OCI-LY7 (cell line): ENCODE data around the gene DDX27. TPM values are rescaled to one million over a fixed set of nuclear protein-coding genes. Genes with fewer than 3 reads are reported as not detected.

Experiments used
- BruUV-seq: library from RNA; stranded (reverse); fragments of 400-500 nt; replicated peaks from 2 replicates; lab custom pipeline; 2021; lab: Mats Ljungman, UMichigan
- CTCF ChIA-PET: fragments of 300-600 bp; sonication (Branson Sonifier 250); formaldehyde crosslinking; loops from one replicate; lab custom pipeline; 2022; ENCODE audit warnings: antibody characterized with exemption; ENCODE audit not compliant: unreplicated experiment; lab: Charles Lee
- POLR2A ChIA-PET: fragments of 300-600 bp; sonication (Branson Sonifier 250); formaldehyde crosslinking; loops from one replicate; lab custom pipeline; 2022; ENCODE audit warnings: antibody characterized with exemption; lab: Charles Lee
- DNase-seq: peaks from one replicate; pipeline ENCODE4 v3.0.0-alpha.2; 2015; ENCODE audit warnings: low spot score
- H2AFZ ChIP-seq: fragments of 200-600 bp; sonication (generic), shearing (Covaris generic); 2 replicates; pipeline ENCODE4 v1.6.1; 2014; ENCODE audit warnings: mild to moderate bottlenecking, antibody characterized with exemption, low read length, moderate library complexity
- H3K27ac ChIP-seq: fragments of 200-600 bp; sonication (generic); 2 replicates; pipeline ENCODE4 v1.5.1; 2014; ENCODE audit warnings: mixed run types, low read depth, mild to moderate bottlenecking, moderate library complexity, low read length, inconsistent platforms; ENCODE audit not compliant: poor library complexity, severe bottlenecking
- H3K36me3 ChIP-seq: fragments of 200-600 bp; sonication (generic); 2 replicates; pipeline ENCODE4 v1.6.1; 2014; ENCODE audit warnings: mild to moderate bottlenecking, antibody characterized with exemption, low read length, moderate library complexity, mixed read lengths; ENCODE audit not compliant: insufficient read depth
- H3K4me1 ChIP-seq: fragments of 200-600 bp; sonication (generic); 2 replicates; pipeline ENCODE4 v1.5.1; 2014; ENCODE audit warnings: mild to moderate bottlenecking, low read length; ENCODE audit not compliant: insufficient read depth, poor library complexity, severe bottlenecking
- H3K4me2 ChIP-seq: fragments of 200-600 bp; sonication (generic); 2 replicates; pipeline ENCODE4 v1.6.1; 2014; ENCODE audit warnings: mild to moderate bottlenecking, low read length
- H3K4me3 ChIP-seq: fragments of 200-600 bp; sonication (generic); 2 replicates; pipeline ENCODE4 v1.5.1; 2014; ENCODE audit warnings: mild to moderate bottlenecking, low read depth, low read length; ENCODE audit not compliant: poor library complexity, severe bottlenecking
- H3K79me2 ChIP-seq: fragments of 200-600 bp; sonication (generic); 2 replicates; pipeline ENCODE4 v1.6.1; 2016; ENCODE audit warnings: low read depth, mild to moderate bottlenecking, low read length, moderate library complexity, mixed read lengths; ENCODE audit not compliant: insufficient read depth
- H3K9me2 ChIP-seq: fragments of 200-600 bp; sonication (generic); 2 replicates; pipeline ENCODE4 v1.6.1; 2016; ENCODE audit warnings: mild to moderate bottlenecking, low read length, mixed read lengths; ENCODE audit not compliant: insufficient read depth
- H3K9me3 ChIP-seq: fragments of 200-600 bp; sonication (generic); 2 replicates; pipeline ENCODE4 v1.6.1; 2014; ENCODE audit warnings: mild to moderate bottlenecking, mixed run types, low read length, mixed read lengths
- H4K20me1 ChIP-seq: fragments of 200-600 bp; sonication (generic); 2 replicates; pipeline ENCODE4 v1.6.1; 2014; ENCODE audit warnings: mild to moderate bottlenecking, antibody characterized with exemption, low read length, moderate library complexity, mixed read lengths; ENCODE audit not compliant: insufficient read depth
- EZH2phosphoT487 ChIP-seq: fragments of 200-600 bp; sonication (generic); IDR thresholded peaks from 2 replicates; pipeline ENCODE4 v1.6.1; 2018; ENCODE audit warnings: low read depth, borderline replicate concordance, mild to moderate bottlenecking, mixed run types, antibody characterized with exemption, low read length, moderate library complexity, mixed read lengths
- intact Hi-C: fragments of 100-400 bp; cut with micrococcal nuclease; formaldehyde crosslinking; loops from one replicate; pipeline ENCODE4 v1.10.0; 2022; ENCODE audit not compliant: unreplicated experiment
- total RNA-seq, 2 experiments: library from RNA; depleted of rRNA in 1 of 2; stranded (reverse); fragments of >200 nt in 1 of 2; shearing (Covaris generic) in 1 of 2; gene quantifications; 2 replicates each; pipeline ENCODE4 v1.2.3, GENCODE V29; 2014 to 2022
- TF ChIP-seq, protein P1 (sequence below): fragments of 200-600 bp; sonication (generic); conservative IDR thresholded peaks from 2 replicates; pipeline ENCODE4 v1.5.1; 2014; ENCODE audit warnings: mild to moderate bottlenecking, antibody characterized with exemption, low read length, moderate library complexity, mixed read lengths

DDX27 gene
- total RNA-seq, 2 experiments from 2014 or later = 53.9 to 57.0 TPM

DNA sequence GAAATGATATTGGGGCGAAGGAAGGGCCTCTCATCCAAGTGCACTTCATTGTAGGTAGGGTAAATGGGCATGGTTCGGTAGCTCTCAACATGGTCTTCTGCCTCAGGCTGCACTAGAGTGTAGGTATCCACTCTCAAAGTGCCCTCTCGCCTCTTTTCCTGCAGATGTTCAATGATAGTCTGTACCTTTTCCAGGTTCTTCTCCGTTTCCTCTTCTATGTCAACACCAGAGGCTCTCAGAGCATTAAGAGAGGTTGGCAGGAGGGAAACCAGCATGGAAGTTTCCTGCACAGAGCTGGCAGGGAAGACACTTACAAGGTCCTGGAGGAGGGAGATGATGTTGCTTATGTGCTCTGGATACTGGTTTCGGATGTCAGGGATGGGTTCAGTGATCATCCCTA, 51.5 kb downstream of the DDX27 start:
- no peak for TF ChIP-seq EZH2phosphoT487
- TF ChIP-seq, protein P1, sequence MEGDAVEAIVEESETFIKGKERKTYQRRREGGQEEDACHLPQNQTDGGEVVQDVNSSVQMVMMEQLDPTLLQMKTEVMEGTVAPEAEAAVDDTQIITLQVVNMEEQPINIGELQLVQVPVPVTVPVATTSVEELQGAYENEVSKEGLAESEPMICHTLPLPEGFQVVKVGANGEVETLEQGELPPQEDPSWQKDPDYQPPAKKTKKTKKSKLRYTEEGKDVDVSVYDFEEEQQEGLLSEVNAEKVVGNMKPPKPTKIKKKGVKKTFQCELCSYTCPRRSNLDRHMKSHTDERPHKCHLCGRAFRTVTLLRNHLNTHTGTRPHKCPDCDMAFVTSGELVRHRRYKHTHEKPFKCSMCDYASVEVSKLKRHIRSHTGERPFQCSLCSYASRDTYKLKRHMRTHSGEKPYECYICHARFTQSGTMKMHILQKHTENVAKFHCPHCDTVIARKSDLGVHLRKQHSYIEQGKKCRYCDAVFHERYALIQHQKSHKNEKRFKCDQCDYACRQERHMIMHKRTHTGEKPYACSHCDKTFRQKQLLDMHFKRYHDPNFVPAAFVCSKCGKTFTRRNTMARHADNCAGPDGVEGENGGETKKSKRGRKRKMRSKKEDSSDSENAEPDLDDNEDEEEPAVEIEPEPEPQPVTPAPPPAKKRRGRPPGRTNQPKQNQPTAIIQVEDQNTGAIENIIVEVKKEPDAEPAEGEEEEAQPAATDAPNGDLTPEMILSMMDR = no peak
- Histone ChIP-seq H3K4me3 (no peak overlapping the region), H3K36me3 (peaks cover 90% of the 10 kb centered on the region), H4K20me1 (0 out of 2 replicates have a peak, but pooled peaks cover 8% of the 10 kb centered on the region), H3K9me2 (no peaks in the 10 kb centered on the region), H3K27ac (no peak overlapping the region), H3K9me3 (peaks cover 9% of the 10 kb centered on the region; the same call in 1 of the 2 replicates), H3K4me2 (peak overlapping the region; percentile 22; the same call in 1 of the 2 replicates), H3K79me2 (peaks cover 78% of the 10 kb centered on the region), H2AFZ (no peak overlapping the region), H3K4me1 (peaks cover 42% of the 10 kb centered on the region)
- no TSS peak for BruUV-seq
- POLR2A ChIA-PET = interaction anchor here (0.6 to 0.7 kb wide), 3 partner anchors 65 to 317 kb away, joined by 3 read pairs; no protein-coding TSS in a partner anchor
- intact Hi-C loops = loop anchor here (10.0 kb wide), 1 partner anchor 844 kb away; the partner anchor contains the start of gene UBE2V1
- CTCF ChIA-PET = no interaction called here
- no peak for DNase-seq

GRCh38 chr20:49272654-49273053, 53.4 kb downstream of the DDX27 start:
- CTCF ChIA-PET = no interaction called here
- H3K9me2 ChIP-seq = no peaks in the 10 kb centered on the region
- peaks cover 34% of the 10 kb centered on the region for H3K4me1 ChIP-seq
- no peak for DNase-seq
- H3K27ac ChIP-seq = no peak overlapping the region
- H3K36me3 ChIP-seq = peaks cover 74% of the 10 kb centered on the region
- H4K20me1 ChIP-seq = 0 out of 2 replicates have a peak, but pooled peaks cover 1% of the 10 kb centered on the region
- intact Hi-C loops = loop anchor here (10.0 kb wide), 1 partner anchor 842 kb away; the partner anchor contains the start of gene UBE2V1
- H3K4me3 ChIP-seq = no peak overlapping the region
- POLR2A ChIA-PET = no interaction called here
- no peak overlapping the region for H2AFZ ChIP-seq
- peaks cover 78% of the 10 kb centered on the region for H3K79me2 ChIP-seq
- no TSS peak for BruUV-seq
- TF ChIP-seq EZH2phosphoT487 = no peak
- TF ChIP-seq, protein P1 = no peak
- H3K4me2 ChIP-seq = no peak overlapping the region
- H3K9me3 ChIP-seq = peaks cover 9% of the 10 kb centered on the region; the same call in 1 of the 2 replicates

DNA sequence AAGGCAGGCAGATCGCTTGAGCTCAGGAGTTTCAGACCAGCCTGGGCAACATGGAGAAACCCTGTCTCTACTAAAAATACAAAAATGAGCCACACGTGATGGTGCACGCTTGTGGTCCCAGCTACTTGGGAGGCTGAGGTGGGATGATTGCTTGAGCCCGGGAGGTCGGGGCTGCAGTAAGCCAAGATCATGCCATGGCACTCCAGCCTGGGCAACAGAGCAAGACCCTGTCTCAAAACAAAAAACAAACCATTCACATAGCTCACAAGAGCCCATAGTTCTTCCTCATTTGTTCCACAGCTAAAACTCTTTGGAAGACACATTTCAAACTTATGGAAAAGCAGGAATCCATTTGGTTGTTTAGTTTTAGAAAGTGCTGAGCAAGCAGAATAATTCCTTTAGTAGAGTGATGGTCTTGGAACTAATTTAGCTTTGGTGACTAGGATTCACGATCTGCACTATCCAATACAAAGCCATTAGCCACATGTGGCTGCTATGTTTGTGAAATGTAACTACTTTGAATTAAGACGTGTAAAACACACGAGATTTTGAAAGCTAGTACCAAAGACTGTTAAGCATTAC, 54.6 kb downstream of the DDX27 start:
- Histone ChIP-seq H2AFZ (no peak overlapping the region), H3K36me3 (peaks cover 67% of the 10 kb centered on the region), H3K4me3 (no peak overlapping the region), H3K9me3 (peaks cover 3% of the 10 kb centered on the region; the same call in 1 of the 2 replicates), H4K20me1 (peaks cover 2% of the 10 kb centered on the region; the same call in 1 of the 2 replicates), H3K4me1 (peaks cover 27% of the 10 kb centered on the region), H3K79me2 (peaks cover 72% of the 10 kb centered on the region), H3K27ac (no peak overlapping the region), H3K9me2 (no peaks in the 10 kb centered on the region), H3K4me2 (no peak overlapping the region)
- ChIA-PET CTCF (no interaction called here), POLR2A (no interaction called here)
- no peak for TF ChIP-seq EZH2phosphoT487
- TF ChIP-seq, protein P1 = no peak
- no TSS peak for BruUV-seq
- intact Hi-C loops = loop anchor here (10.0 kb wide), 1 partner anchor 841 kb away; the partner anchor contains the start of gene UBE2V1
- DNase-seq = no peak
